Testis (tissue), 2 donors: ENCODE results near the gene PRKAB1.

ENCODE experiments used
- POLR2A ChIP-seq: fragments of 450-650 bp; IDR thresholded peaks from one replicate; pipeline ENCODE4 v1.6.1; 2017; ENCODE audit warnings: antibody characterized with exemption, mild to moderate bottlenecking, moderate library complexity
- TF ChIP-seq, protein P1 (sequence below), 3 experiments: fragments of 450-650 bp in 2 of 3; fragments of 200-600 bp in 1 of 3; sonication (generic) in 1 of 3; IDR thresholded peaks; one replicate each; pipeline ENCODE4 v1.5.1; 2016 to 2019; ENCODE audit warnings: antibody characterized with exemption in 3 of 3, mild to moderate bottlenecking in 2 of 3, moderate library complexity in 1 of 3

DNA sequence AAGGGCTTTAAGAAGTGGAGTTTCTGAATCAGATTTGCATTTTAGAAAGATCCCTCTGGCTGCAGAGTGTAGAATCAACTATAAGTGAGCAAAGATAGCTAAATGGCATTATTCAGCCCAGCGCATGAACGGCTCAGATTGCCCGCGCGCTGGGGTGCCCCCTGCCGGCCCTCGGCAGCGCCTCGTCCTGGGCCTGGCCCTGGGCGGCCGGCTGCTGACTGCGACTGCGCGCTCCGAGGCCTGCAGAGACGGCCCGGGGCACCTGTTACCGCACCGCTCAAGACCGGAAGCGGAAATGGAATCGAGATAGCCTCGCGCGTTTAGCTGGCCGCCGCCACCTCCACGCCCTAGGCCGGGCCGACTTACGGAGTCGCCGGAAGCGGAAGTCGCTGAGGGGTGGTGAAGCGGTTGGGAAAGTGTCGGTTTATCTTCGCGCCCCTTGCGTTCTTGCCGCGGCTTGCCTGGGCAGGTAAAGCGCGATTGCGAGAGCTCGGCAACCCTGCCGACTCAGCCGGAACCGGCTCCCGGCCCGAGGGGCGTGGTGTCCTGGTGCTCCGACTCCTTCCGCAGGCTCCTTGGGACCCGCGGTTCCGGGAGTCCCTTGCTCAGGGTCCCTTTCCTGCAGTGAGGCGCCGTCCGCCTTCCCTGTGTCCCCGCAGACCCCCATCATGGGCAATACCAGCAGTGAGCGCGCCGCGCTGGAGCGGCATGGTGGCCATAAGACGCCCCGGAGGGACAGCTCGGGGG lies at the start of gene PRKAB1:
- TF ChIP-seq, protein P1, sequence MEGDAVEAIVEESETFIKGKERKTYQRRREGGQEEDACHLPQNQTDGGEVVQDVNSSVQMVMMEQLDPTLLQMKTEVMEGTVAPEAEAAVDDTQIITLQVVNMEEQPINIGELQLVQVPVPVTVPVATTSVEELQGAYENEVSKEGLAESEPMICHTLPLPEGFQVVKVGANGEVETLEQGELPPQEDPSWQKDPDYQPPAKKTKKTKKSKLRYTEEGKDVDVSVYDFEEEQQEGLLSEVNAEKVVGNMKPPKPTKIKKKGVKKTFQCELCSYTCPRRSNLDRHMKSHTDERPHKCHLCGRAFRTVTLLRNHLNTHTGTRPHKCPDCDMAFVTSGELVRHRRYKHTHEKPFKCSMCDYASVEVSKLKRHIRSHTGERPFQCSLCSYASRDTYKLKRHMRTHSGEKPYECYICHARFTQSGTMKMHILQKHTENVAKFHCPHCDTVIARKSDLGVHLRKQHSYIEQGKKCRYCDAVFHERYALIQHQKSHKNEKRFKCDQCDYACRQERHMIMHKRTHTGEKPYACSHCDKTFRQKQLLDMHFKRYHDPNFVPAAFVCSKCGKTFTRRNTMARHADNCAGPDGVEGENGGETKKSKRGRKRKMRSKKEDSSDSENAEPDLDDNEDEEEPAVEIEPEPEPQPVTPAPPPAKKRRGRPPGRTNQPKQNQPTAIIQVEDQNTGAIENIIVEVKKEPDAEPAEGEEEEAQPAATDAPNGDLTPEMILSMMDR (IDR thresholded peaks at IDR 0.05): peak; percentile 77 to 89 (median 88)
- TF ChIP-seq POLR2A: no peak
